RWPE2 (cell line): ENCODE data around the gene PRKCSH.
"Not testable (repeated sequence)": the region's sequence is repeated elsewhere in the genome, so short reads cannot be mapped to it uniquely, and the experiment has no call there.

Experiments used
- ATAC-seq: fragments of 200-7000 bp; cut with Tn5 transposase; 3 replicates; pipeline ENCODE4 v1.9.1; 2021; ENCODE audit warnings: low read depth
- DNase-seq: peaks from one replicate; pipeline ENCODE4 v3.0.0-alpha.2; 2020; ENCODE audit warnings: low spot score
- H3K27ac ChIP-seq: fragments of 450-650 bp; 2 replicates; pipeline ENCODE4 v1.5.1; 2017; ENCODE audit warnings: mild to moderate bottlenecking; ENCODE audit not compliant: poor library complexity, severe bottlenecking
- H3K27me3 ChIP-seq: fragments of 250-450 bp; sonication (Bioruptor Pico); 2 replicates; pipeline ENCODE4 v1.5.1; 2021; ENCODE audit warnings: mild to moderate bottlenecking, moderate library complexity; ENCODE audit not compliant: insufficient read depth, poor library complexity, severe bottlenecking
- H3K36me3 ChIP-seq: fragments of 250-450 bp; sonication (Bioruptor Pico); 2 replicates; pipeline ENCODE4 v1.5.1; 2020; ENCODE audit warnings: low read depth, mild to moderate bottlenecking, moderate library complexity
- H3K4me1 ChIP-seq: fragments of 250-450 bp; sonication (Bioruptor Pico); 2 replicates; pipeline ENCODE4 v1.5.1; 2021; ENCODE audit warnings: mild to moderate bottlenecking, moderate library complexity; ENCODE audit not compliant: insufficient read depth, poor library complexity, severe bottlenecking
- H3K4me3 ChIP-seq: fragments of 250-450 bp; sonication (Bioruptor Pico); 2 replicates; pipeline ENCODE4 v1.5.1; 2021; ENCODE audit warnings: mild to moderate bottlenecking, moderate library complexity; ENCODE audit not compliant: severe bottlenecking
- H3K9me3 ChIP-seq: fragments of 250-450 bp; sonication (Bioruptor Pico); 2 replicates; pipeline ENCODE4 v1.5.1; 2021; ENCODE audit warnings: mild to moderate bottlenecking, moderate library complexity; ENCODE audit not compliant: severe bottlenecking
- CTCF ChIP-seq: fragments of 450-650 bp; IDR thresholded peaks from one replicate; pipeline ENCODE4 v1.5.1; 2017; ENCODE audit warnings: mild to moderate bottlenecking, moderate library complexity; ENCODE audit not compliant: poor library complexity, severe bottlenecking

The PRKCSH gene

GRCh38 chr19:11460207-11460606 lies 24.8 kb downstream of the PRKCSH start:
- TF ChIP-seq CTCF = no peak
- H3K4me1 ChIP-seq = no peaks in the 10 kb centered on the region
- no peaks in the 10 kb centered on the region for H3K27me3 ChIP-seq
- no peak for DNase-seq
- H3K9me3 ChIP-seq = no peaks in the 10 kb centered on the region
- ATAC-seq = no peak
- no peaks in the 10 kb centered on the region for H3K36me3 ChIP-seq
- no peak overlapping the region for H3K4me3 ChIP-seq
- H3K27ac ChIP-seq = no peak overlapping the region

GRCh38 chr19:11461453-11461852 lies 26.0 kb downstream of the PRKCSH start:
- no peak for ATAC-seq
- no peaks in the 10 kb centered on the region for H3K9me3 ChIP-seq
- no peak overlapping the region for H3K4me3 ChIP-seq
- no peaks in the 10 kb centered on the region for H3K36me3 ChIP-seq
- H3K27ac ChIP-seq = no peak overlapping the region
- H3K27me3 ChIP-seq = no peaks in the 10 kb centered on the region
- H3K4me1 ChIP-seq = no peaks in the 10 kb centered on the region
- TF ChIP-seq CTCF = no peak
- no peak for DNase-seq

GRCh38 chr19:11463391-11463790 lies 28.0 kb downstream of the PRKCSH start:
- no peak overlapping the region for H3K4me3 ChIP-seq
- H3K27me3 ChIP-seq = no peaks in the 10 kb centered on the region
- DNase-seq (no peak), ATAC-seq (no peak)
- no peaks in the 10 kb centered on the region for H3K36me3 ChIP-seq
- TF ChIP-seq CTCF = no peak
- no peaks in the 10 kb centered on the region for H3K4me1 ChIP-seq
- no peaks in the 10 kb centered on the region for H3K9me3 ChIP-seq
- H3K27ac ChIP-seq = no peak overlapping the region

GRCh38 chr19:11464333-11465265 lies 29.2 kb downstream of the PRKCSH start:
- Histone ChIP-seq H3K4me3 (no peak overlapping the region), H3K36me3 (no peaks in the 10 kb centered on the region), H3K4me1 (no peaks in the 10 kb centered on the region), H3K27me3 (no peaks in the 10 kb centered on the region), H3K9me3 (no peaks in the 10 kb centered on the region), H3K27ac (no peak overlapping the region)
- TF ChIP-seq CTCF = no peak
- DNase-seq = no peak
- ATAC-seq = no peak

- no peaks in the 10 kb centered on the region for H3K27me3 ChIP-seq
- no peaks in the 10 kb centered on the region for H3K9me3 ChIP-seq
- H3K4me3 ChIP-seq = no peak overlapping the region
- DNase-seq (no peak), ATAC-seq (no peak)
- H3K4me1 ChIP-seq = no peaks in the 10 kb centered on the region
- no peaks in the 10 kb centered on the region for H3K36me3 ChIP-seq
- TF ChIP-seq CTCF = no peak
- H3K27ac ChIP-seq = no peak overlapping the region
Observed at GRCh38 chr19:11465600-11465999, 30.2 kb downstream of the PRKCSH start.

GRCh38 chr19:11468266-11468845 lies 32.9 kb downstream of the PRKCSH start:
- not testable (repeated sequence) for H3K27ac ChIP-seq, ATAC-seq, H3K9me3 ChIP-seq, H3K36me3 ChIP-seq, DNase-seq, H3K4me3 ChIP-seq, H3K27me3 ChIP-seq, H3K4me1 ChIP-seq
